Superior temporal gyrus (tissue), 1 donor: ENCODE measurements around the gene L3MBTL3.
"Not testable (repeated sequence)": the region's sequence is repeated elsewhere in the genome, so short reads cannot be mapped to it uniquely, and the experiment has no call there.

Experiments used
- DNase-seq: peaks from one replicate; pipeline ENCODE4 v3.0.0-alpha.2; 2016; ENCODE audit errors: extremely low spot score

L3MBTL3 gene

GRCh38 chr6:130138909-130139242 is 120.5 kb downstream of the L3MBTL3 start:
- DNase-seq: no peak

DNA sequence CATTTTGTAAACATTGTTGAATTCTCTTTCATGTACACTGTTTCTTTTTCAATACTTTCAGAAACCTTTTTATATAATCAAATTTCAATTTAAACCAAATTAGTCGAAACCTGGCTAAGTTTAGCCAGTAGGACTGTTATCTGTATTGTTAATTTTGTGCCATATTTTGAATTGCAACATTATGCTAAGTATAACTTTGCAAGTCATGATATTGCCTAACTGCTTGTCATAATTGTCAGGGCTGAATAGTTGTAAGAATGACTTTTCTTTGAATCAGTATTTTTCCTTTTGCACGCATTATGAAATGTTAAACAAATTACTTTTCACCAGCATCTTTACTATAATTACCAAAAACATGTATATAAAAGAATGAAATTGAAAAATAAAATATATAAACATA is 121.7 kb downstream of the L3MBTL3 start:
- DNase-seq: no peak

DNA sequence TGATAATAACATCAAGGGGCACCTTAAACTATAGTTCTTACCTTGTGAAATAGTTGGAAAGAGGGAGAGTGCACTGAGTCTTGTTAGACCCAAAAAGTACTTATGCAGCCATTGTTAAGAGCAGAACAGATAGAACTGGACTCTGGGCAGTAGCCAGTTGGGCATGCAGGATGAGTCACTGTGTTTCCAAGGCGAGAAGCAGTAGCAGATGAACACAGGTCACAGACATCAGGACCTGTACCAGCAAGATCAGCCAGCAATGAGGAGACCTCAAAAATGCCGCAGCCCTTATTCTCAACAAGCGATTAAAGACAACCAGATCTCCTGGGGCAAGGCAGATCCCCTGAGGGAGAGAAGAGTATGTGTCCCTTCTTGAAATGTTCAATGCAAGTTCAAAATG is 125.3 kb downstream of the L3MBTL3 start:
- DNase-seq: no peak

DNA sequence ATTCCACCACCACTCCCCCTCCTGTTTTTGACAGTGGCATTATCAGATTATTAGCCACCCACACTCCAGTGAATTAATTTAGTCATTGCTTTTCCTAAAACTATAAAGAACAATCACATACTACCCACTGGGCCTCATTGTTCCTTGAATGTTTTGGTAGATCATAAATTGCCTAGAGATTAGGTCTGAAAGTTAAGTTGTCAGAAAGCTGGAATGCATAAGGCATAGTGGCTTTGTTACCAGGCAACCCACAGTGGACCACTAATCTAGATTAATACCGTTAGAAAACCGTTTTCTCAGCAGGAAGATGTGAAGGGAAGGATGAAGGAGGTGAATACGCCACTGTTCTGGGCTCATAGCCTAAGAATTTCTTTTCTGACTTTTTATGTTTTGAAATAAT is 128.7 kb downstream of the L3MBTL3 start:
- DNase-seq: no peak

DNA sequence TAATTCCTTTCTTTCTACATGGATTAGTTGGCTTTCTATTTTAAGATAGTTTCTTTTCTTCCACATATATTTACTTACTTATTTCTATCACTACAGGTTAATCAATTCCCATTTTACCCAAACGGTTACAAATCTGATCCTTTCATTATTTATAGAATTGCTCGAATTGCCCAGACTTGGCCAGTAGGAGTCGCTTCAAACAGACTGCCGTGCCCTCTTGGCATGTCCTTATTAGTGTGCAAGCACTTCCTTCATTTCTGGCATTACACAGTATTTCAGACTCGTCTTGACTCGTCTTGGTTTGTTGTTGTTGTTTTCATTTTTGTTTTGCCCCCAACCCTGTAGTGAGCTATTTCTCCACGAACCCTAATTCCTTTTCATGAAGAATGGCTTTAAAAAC is 129.8 kb downstream of the L3MBTL3 start:
- DNase-seq: no peak

DNA sequence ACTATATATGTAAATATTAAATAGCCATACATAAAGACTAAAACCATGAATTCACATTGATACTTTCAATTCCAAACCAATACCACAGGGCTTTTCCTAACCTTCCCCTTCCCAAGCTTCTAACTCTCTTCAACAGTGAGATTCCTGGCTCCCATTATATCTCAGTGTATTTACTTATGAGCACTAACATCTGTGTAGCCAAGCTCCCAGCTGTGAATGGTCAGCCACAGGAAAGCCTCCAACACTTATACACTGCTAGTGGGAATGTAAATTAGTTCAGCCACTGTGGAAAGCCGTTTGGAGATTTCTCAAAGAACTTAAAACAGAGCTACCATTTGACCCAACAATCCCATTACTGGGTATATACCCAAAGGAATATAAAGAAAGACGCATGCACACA is 130.6 kb downstream of the L3MBTL3 start:
- not testable (repeated sequence) for DNase-seq

DNA sequence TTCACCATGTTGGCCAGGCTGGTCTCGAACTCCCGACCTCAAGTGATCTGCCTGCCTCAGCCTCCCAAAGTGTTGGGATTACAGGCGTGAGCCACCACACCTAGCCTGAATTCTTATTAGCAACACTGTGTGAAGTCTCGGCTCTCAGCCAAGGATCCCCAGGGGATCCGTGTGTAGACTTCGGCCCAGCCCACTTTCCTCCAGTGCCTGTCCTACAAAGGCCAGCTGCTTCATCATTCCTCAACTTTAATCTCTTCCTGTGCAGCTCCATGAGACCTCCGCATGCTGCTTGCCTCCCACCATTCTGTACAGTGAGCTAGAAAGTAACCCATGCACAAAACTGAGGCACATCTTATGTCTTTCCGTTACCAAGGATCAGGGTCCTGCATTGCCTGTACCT is 132.5 kb downstream of the L3MBTL3 start:
- DNase-seq: no peak

GRCh38 chr6:130152908-130153510 is 134.6 kb downstream of the L3MBTL3 start:
- no peak for DNase-seq

DNA sequence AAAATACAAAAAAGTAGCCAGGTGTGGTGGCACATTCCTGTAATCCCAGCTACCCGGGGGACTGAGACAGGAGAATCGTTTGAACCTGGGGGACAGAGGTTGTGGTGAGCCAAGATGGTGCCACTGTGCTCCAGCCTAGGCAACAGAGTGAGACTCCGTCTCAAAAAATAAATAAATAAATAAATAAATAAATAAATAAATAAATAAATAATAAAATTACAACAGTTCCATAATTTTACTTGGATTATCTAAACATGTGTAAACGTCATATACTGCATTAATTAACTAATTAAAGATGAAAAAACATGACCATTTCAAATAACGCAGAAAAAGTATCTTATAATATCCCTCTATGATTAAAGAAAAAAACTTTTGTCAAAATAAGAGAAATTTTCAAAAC is 138.5 kb downstream of the L3MBTL3 start:
- DNase-seq: no peak

GRCh38 chr6:130158056-130158455 is 139.7 kb downstream of the L3MBTL3 start:
- DNase-seq: no peak

- no peak for DNase-seq
Measured at GRCh38 chr6:130158548-130158947, 140.2 kb downstream of the L3MBTL3 start.

GRCh38 chr6:130159956-130160355 is 141.6 kb downstream of the L3MBTL3 start:
- no peak for DNase-seq

- DNase-seq: no peak
Measured at GRCh38 chr6:130161683-130162404, 143.5 kb downstream of the L3MBTL3 start.

DNA sequence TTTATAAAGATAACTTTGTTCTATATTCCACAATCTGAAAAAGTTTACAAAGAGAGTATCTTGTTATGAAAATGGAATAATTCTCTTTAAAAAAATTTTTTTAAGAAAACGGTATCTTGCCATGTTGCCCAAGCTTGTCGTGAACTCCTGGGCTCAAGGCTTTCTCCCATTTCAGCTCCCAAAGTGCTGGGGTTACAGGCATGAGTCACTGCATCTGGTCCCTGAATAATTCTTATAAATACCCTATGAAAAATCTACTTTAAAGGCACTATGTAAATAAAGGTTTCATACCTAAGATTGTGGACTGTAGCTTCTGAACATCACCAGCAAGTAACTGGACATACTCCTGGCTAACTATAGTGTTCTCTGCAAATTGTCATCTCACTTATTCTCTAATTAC is 144.0 kb downstream of the L3MBTL3 start:
- no peak for DNase-seq

- no peak for DNase-seq
Measured at GRCh38 chr6:130163266-130163665, 144.9 kb downstream of the L3MBTL3 start.

DNA sequence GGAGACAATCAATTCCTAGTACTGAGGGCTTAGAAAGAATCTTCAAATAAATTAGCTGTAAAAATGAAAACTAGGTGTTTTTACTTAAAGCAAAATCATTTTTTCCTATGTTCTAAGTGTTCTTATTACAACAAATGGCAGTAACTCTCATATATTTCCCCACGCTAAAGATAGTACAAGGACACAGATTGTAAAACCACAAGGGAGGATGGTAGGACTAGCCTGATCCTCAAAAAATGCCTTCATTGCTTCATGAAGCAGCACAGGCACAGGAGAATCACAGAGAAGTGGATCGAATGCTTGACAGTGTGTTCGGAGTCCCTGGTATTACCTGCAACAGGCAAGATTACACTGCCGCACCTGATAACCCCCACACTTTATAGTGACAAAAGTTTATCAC is 145.9 kb downstream of the L3MBTL3 start:
- DNase-seq: no peak

DNA sequence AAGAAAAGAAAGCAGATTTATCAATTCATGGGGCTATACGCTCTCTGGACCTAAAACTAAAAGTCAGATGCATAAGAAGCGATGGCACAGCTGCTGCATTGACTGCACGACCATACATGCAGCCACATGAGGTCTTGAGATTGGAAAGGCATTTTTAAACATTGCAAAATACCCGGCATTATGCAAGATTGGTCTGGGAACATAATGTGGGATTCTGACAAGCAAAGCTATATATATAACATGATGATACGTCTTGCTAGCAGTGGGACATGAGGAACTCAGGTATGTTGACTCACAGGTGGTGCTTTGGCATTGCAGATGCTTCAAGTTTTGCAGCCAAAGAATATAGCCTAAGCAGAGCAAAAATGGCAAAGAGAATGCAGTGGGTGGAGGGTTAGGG is 149.3 kb downstream of the L3MBTL3 start:
- no peak for DNase-seq

- DNase-seq: not testable (repeated sequence)
Measured at GRCh38 chr6:130170160-130170559, 151.8 kb downstream of the L3MBTL3 start.

GRCh38 chr6:130173377-130174004 is 155.1 kb downstream of the L3MBTL3 start:
- DNase-seq: not testable (repeated sequence)

GRCh38 chr6:130176378-130176777 is 158.0 kb downstream of the L3MBTL3 start:
- DNase-seq: no peak

DNA sequence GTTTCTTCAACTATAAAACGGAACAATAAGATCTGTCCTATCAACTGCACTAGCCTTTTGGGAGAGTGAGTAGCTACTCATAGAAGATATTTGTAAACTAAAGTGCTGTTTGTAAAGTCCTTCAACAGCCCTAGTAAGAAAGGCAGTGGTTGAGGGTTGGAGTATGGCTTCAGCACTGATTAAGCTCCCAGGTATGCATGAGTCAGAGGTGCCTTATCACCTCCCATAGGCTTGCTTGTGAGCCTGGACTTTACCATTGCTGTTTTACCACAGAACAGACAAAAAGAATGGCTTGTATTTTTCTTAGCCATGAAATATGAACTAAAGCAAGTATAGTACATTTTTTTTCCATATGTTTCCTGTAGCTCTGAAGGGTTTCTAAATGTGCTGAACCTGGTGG is 160.3 kb downstream of the L3MBTL3 start:
- no peak for DNase-seq

DNA sequence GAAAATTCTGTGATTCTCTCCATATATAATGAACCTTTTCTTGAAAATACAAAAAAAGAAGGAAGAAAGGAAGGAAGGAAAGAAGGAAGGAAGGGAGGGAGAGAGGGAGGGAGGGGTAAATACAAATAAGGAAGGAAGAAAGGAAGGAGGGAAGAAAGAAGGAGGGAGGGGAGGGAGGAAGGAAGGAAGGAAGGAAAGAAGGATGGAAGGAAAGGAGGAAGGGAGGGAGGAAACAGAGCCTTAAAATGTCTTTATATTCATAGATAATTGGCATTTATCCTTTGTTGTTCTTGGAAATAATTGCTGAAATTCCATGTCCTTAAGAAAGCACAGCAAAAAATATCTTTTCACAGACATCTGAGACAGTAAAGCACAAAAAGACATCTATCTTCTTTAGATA is 164.1 kb downstream of the L3MBTL3 start:
- DNase-seq: no peak
